ENCODE data around the gene ACYP1. TPM values are rescaled to one million over a fixed set of nuclear protein-coding genes. Genes with fewer than 3 reads are reported as not detected.

ACYP1 gene
- total and polyA plus RNA-seq, 2 of the 13 experiments (the other 11 are each of a cell fraction or from before 2014, with no cell fraction given): 9.7 to 22.4 TPM

DNA sequence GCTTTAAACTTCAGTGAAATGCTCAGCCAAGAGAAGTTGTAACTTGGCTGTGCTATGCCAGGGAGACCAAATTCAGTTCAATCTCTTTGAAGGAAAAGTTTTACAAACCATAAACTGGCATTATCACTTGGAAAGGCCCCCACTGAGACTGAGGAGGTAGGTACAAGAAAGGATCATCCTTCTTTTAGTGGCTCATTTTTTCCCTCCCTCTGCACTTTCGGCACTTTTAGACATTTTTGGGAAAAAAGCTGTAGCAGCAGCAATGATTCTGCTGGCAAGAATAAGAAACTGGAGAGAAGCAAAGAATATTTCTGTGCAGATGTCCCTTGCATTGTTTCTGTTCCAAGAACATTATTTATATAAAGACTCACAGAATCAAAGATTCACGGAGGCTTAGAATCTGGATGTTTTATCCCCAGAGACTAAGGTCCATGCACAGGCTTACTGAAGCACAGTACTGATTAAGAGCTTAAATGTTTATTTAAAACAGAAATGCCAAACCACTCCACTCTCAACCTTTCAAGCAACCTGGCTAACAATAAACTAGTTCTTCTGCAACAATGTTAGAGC, 17.9 kb upstream of the ACYP1 start:
- Histone ChIP-seq H3K27me3 (ENCODE audit: control insufficient read depth in 1 of 2, insufficient read depth in 2 of 2, low read length in 2 of 2) (no peaks in the 10 kb centered on the region), H3K4me2 (ENCODE audit: low read depth, low read length) (no peak overlapping the region), H3K9ac (ENCODE audit: insufficient read depth, low read depth, low read length) (no peak overlapping the region), H3K9me3 (ENCODE audit: low read length) (no peaks in the 10 kb centered on the region), H3K4me1 (ENCODE audit: insufficient read depth, low read length) (peaks cover 14% of the 10 kb centered on the region), H4K20me1 (ENCODE audit: insufficient read depth, low read length) (no peaks in the 10 kb centered on the region), H3K36me3 (replicated peaks in 1 of 2; ENCODE audit: control insufficient read depth in 1 of 2, insufficient read depth in 2 of 2, low read length in 2 of 2) (peaks cover 8 to 14% of the 10 kb centered on the region in 2 experiments; a peak in 4 of 5 replicates), H3K27ac (ENCODE audit: extremely low read length, insufficient read depth, low read length) (no peak overlapping the region), H3K4me3 (replicated peaks in 1 of 3; ENCODE audit: insufficient read depth in 1 of 3, low read depth in 2 of 3, low read length in 3 of 3) (no peak overlapping the region), H2AFZ (ENCODE audit: low read length) (no peak overlapping the region), H3K79me2 (ENCODE audit: insufficient read depth, low read length) (no peaks in the 10 kb centered on the region)
- intact Hi-C loops (cut with micrococcal nuclease; ENCODE audit: unreplicated experiment): no loop called here
- ATAC-seq: no peak
- no peak for DNase-seq (ENCODE audit: low spot score)
- TF ChIP-seq, protein P1, sequence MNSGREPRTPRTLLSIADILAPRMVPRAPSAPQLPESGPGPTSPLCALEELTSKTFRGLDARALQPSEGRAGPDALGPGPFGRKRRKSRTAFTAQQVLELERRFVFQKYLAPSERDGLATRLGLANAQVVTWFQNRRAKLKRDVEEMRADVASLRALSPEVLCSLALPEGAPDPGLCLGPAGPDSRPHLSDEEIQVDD (CRISPR knock-in tag; IDR thresholded peaks at IDR 0.05; ENCODE audit: borderline replicate concordance): no peak
- TF ChIP-seq ZNF280B (CRISPR knock-in tag; IDR thresholded peaks at IDR 0.05; ENCODE audit: borderline replicate concordance): no peak
- no peak for TF ChIP-seq TIGD3 (CRISPR knock-in tag; IDR thresholded peaks at IDR 0.05; ENCODE audit: borderline replicate concordance)
- no peak for TF ChIP-seq ZNF746 (CRISPR knock-in tag; IDR thresholded peaks at IDR 0.05)
- TF ChIP-seq ZNF468 (CRISPR knock-in tag; IDR thresholded peaks at IDR 0.05): no peak
- no peak for TF ChIP-seq RFXAP (CRISPR knock-in tag; IDR thresholded peaks at IDR 0.05; ENCODE audit: borderline replicate concordance)
- TF ChIP-seq ZNF10 (CRISPR knock-in tag; IDR thresholded peaks at IDR 0.05; ENCODE audit: borderline replicate concordance, low read depth): no peak
- no peak for TF ChIP-seq NFIC (IDR thresholded peaks at IDR 0.05; ENCODE audit: low read length)
- TF ChIP-seq SMARCC2 (IDR thresholded peaks at IDR 0.05): no peak
- TF ChIP-seq HDAC2 (CRISPR knock-in tag; IDR thresholded peaks at IDR 0.05): no peak
- no peak for TF ChIP-seq ZNF703 (CRISPR knock-in tag; IDR thresholded peaks at IDR 0.05; ENCODE audit: borderline replicate concordance)
- TF ChIP-seq GATAD2A (CRISPR knock-in tag; IDR thresholded peaks at IDR 0.05): no peak
- no peak for TF ChIP-seq ZKSCAN8 (CRISPR knock-in tag; IDR thresholded peaks at IDR 0.05; ENCODE audit: borderline replicate concordance)
- TF ChIP-seq RBAK (CRISPR knock-in tag; IDR thresholded peaks at IDR 0.05): no peak
- no peak for TF ChIP-seq ZNF841 (CRISPR knock-in tag; IDR thresholded peaks at IDR 0.05; ENCODE audit: borderline replicate concordance)
- no peak for TF ChIP-seq ZNF549 (CRISPR knock-in tag; IDR thresholded peaks at IDR 0.05)
- no peak for TF ChIP-seq ZNF7 (CRISPR knock-in tag; IDR thresholded peaks at IDR 0.05)
- 88% methylated on average over 2 of the region's 2 CpGs for WGBS (ENCODE audit: low lambda C conversion rate)
- in situ Hi-C loops (cut with HindIII; ENCODE audit: extremely low pct_ligation_motif_present, low pct_unique_long_range_greater_than_20kb): no loop called here
- ChIA-PET CTCF (ENCODE audit: low intra/inter-chr PET ratio, low total read pairs) (no interaction called here), POLR2A (interaction anchor here (1.0 to 1.1 kb wide), 2 partner anchors 12 kb away, joined by 3 to 4 read pairs; partner anchors contain the start of gene ZC2HC1C)
- FAIRE-seq: no peak
- no TSS peak for BruUV-seq (replicated peaks)

Data from HepG2 (cell line).